Measurements from ENCODE around the gene DENND2C. TPM values are rescaled to one million over a fixed set of nuclear protein-coding genes. Genes with fewer than 3 reads are reported as not detected.

DENND2C gene
- total and polyA plus RNA-seq, 4 experiments from 2014 or later, result 0.45 to 0.78 (median 0.66) TPM

DNA sequence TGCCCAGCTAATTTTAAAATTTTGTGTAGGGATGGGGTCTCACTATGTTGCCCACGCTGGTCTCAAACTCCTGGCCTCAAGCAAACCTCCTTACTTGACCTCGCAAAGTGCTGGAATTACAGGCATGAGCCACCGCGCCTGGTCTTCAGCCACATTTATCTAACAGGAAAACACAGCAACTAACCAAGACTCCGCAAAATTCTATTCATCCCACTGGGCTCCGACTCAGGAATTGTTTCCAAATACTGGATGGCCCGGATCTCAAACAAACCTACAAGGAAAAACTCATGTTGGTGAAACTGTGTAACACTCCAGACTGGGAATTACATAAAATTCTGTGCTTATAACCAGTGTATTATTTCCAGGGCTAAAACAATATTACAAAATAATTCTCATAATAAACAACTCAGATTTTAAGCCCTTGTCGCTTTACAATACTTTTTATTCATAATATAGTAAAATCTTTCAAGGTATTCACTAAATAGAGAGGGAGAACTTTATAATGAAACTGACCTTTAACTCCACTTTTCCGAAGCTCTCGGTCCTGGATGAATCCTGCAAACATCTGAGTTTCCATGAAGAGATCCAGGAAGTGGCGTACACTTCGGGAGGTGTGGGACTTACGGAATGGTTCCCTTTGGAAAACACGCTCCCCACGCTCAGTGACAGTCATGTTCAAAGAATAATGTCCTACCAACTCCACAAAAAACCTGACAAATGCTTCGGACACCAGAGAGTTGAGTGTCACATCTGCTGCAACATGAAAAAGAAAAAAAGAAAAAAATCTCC lies 82.5 kb downstream of the DENND2C start:
- no peak for DNase-seq
- H3K27me3 ChIP-seq (ENCODE audit: insufficient read depth, low read length), result no peaks in the 10 kb centered on the region
- Mint-ChIP-seq H3K4me3 (no peak overlapping the region), H3K4me1 (peaks cover 0 to 4% (median 0%) of the 10 kb centered on the region in 4 donors), H3K27ac (no peak overlapping the region), H3K36me3 (no peaks in the 10 kb centered on the region), H3K27me3 (peaks cover 9 to 13% of the 10 kb centered on the region in 2 donors), H3K9me3 (no peaks in the 10 kb centered on the region)
- ChIA-PET CTCF (ENCODE audit: partially characterized antibody) (no interaction called here), POLR2A (ENCODE audit: partially characterized antibody) (no interaction called here)
- no peaks in the 10 kb centered on the region for H3K36me3 ChIP-seq (ENCODE audit: insufficient read depth, low read length)
- no peak overlapping the region for H3K4me3 ChIP-seq (ENCODE audit: low read length in 2 of 2)
- no peaks in the 10 kb centered on the region for H3K4me1 ChIP-seq (ENCODE audit: insufficient read depth, low read length)
- H3K9me3 ChIP-seq (ENCODE audit: control insufficient read depth in 1 of 2, low read length in 2 of 2), result no peaks in the 10 kb centered on the region
- no peak overlapping the region for H3K27ac ChIP-seq (ENCODE audit: low read depth, low read length)
- intact Hi-C loops (cut with micrococcal nuclease), result loop anchor here (10.0 kb wide), 1 partner anchor 507 kb away; no protein-coding TSS in a partner anchor

- peaks cover 0 to 2% (median 0%) of the 10 kb centered on the region in 8 donors for H3K9me3 Mint-ChIP-seq
- Histone ChIP-seq H3K9me3 (ENCODE audit: control insufficient read depth in 1 of 2, low read length in 2 of 2) (no peaks in the 10 kb centered on the region), H3K27ac (ENCODE audit: low read depth, low read length) (no peak overlapping the region), H3K36me3 (ENCODE audit: insufficient read depth, low read length) (no peaks in the 10 kb centered on the region), H3K27me3 (ENCODE audit: insufficient read depth, low read length) (no peaks in the 10 kb centered on the region), H3K4me1 (ENCODE audit: insufficient read depth, low read length) (peaks cover 6% of the 10 kb centered on the region), H3K4me3 (ENCODE audit: low read length in 2 of 2) (no peak overlapping the region)
- H3K27me3 Mint-ChIP-seq, result peaks cover 9 to 11% of the 10 kb centered on the region in 2 donors
- H3K36me3 Mint-ChIP-seq, result peaks cover 0 to 3% of the 10 kb centered on the region in 2 donors
- intact Hi-C loops (cut with micrococcal nuclease), result loop anchor here (10.0 kb wide), 1 partner anchor 508 kb away; no protein-coding TSS in a partner anchor
- ChIA-PET CTCF (ENCODE audit: partially characterized antibody) (no interaction called here), POLR2A (ENCODE audit: partially characterized antibody) (no interaction called here)
- H3K4me1 Mint-ChIP-seq, result peaks cover 0 to 12% (median 4%) of the 10 kb centered on the region in 4 donors
- no peak for DNase-seq
- H3K4me3 Mint-ChIP-seq, result no peak overlapping the region
- H3K27ac Mint-ChIP-seq, result no peak overlapping the region
Measured at GRCh38 chr1:114586513-114587047, 83.3 kb downstream of the DENND2C start.

DNA sequence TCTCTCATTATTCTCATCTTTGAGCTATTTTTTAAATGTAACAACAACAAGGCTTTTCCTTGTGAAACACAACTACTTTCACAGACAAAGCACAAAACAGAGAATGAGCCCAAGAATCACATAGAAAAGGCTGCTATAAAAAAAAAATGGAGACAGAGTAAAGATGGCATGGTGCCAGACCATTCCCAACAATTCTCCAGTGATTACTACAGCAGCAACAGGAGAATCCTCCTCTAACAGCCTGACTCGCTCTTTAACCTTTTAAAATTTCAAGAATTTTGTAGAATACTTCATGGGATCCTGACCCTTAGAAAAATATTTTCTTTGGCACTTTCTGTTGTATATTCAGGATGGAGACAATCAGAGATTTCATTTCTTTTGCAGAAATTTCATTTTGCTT lies 84.6 kb downstream of the DENND2C start:
- peaks cover 0 to 12% of the 10 kb centered on the region in 2 donors for H3K36me3 Mint-ChIP-seq
- H3K27ac ChIP-seq (ENCODE audit: low read depth, low read length), result no peak overlapping the region
- H3K27me3 Mint-ChIP-seq, result peaks cover 5 to 9% of the 10 kb centered on the region in 2 donors
- intact Hi-C loops (cut with micrococcal nuclease), result loop anchor here (10.0 kb wide), 1 partner anchor 510 kb away; no protein-coding TSS in a partner anchor
- no peak for DNase-seq
- POLR2A ChIA-PET (ENCODE audit: partially characterized antibody), result interaction anchor here (2.0 kb wide), 1 partner anchor 130 kb away, joined by 6 read pairs; no protein-coding TSS in a partner anchor
- H3K36me3 ChIP-seq (ENCODE audit: insufficient read depth, low read length), result no peaks in the 10 kb centered on the region
- no peak overlapping the region for H3K4me3 ChIP-seq (ENCODE audit: low read length in 2 of 2)
- no peaks in the 10 kb centered on the region for H3K9me3 ChIP-seq (ENCODE audit: control insufficient read depth in 1 of 2, low read length in 2 of 2)
- H3K9me3 Mint-ChIP-seq, result peaks cover 0 to 2% (median 0%) of the 10 kb centered on the region in 8 donors
- CTCF ChIA-PET (ENCODE audit: partially characterized antibody), result no interaction called here
- no peak overlapping the region for H3K27ac Mint-ChIP-seq
- H3K4me1 Mint-ChIP-seq, result peaks cover 3 to 20% (median 12%) of the 10 kb centered on the region in 4 donors
- no peaks in the 10 kb centered on the region for H3K27me3 ChIP-seq (ENCODE audit: insufficient read depth, low read length)
- peaks cover 15% of the 10 kb centered on the region for H3K4me1 ChIP-seq (ENCODE audit: insufficient read depth, low read length)
- no peak overlapping the region for H3K4me3 Mint-ChIP-seq

GRCh38 chr1:114581335-114582287 lies 88.2 kb downstream of the DENND2C start, which contains the start of gene BCAS2:
Gene BCAS2 (minus strand): TSS chr1:114581615. CDS start chr1:114581591, 24 bp downstream.
- ChIA-PET POLR2A (ENCODE audit: partially characterized antibody) (interaction anchor here (0.6 to 2.9 kb wide), 12 partner anchors 9 to 1909 kb away, joined by 3 to 39 read pairs (median 3); partner anchors contain the start of genes CSDE1, DENND2C, NRAS and RSBN1), CTCF (ENCODE audit: partially characterized antibody) (interaction anchor here (0.8 to 2.6 kb wide), 5 partner anchors 71 to 235 kb away, joined by 3 to 11 read pairs (median 4); partner anchors contain the start of genes SIKE1 and TRIM33)
- peaks cover 0 to 2% (median 0%) of the 10 kb centered on the region in 8 donors for H3K9me3 Mint-ChIP-seq
- Histone ChIP-seq H3K4me3 (ENCODE audit: low read length in 2 of 2) (peak within 1 kb of the TSS; percentile 76 to 80), H3K9me3 (ENCODE audit: control insufficient read depth in 1 of 2, low read length in 2 of 2) (no peaks in the 10 kb centered on the region), H3K27me3 (ENCODE audit: insufficient read depth, low read length) (no peaks in the 10 kb centered on the region), H3K4me1 (ENCODE audit: insufficient read depth, low read length) (peaks cover 30% of the 10 kb centered on the region), H3K27ac (ENCODE audit: low read depth, low read length) (peak within 1 kb of the TSS; percentile 90), H3K36me3 (ENCODE audit: insufficient read depth, low read length) (peaks cover 9% of the 10 kb centered on the region)
- H3K27me3 Mint-ChIP-seq, result peaks cover 0 to 1% of the 10 kb centered on the region in 2 donors
- intact Hi-C loops (cut with micrococcal nuclease), result loop anchor here (1.0 to 10.0 kb wide), 13 partner anchors 70 to 1963 kb away; partner anchors contain the start of genes CAPZA1, CSDE1, DENND2C and LRIG2
- H3K4me1 Mint-ChIP-seq, result peaks cover 14 to 42% (median 27%) of the 10 kb centered on the region in 4 donors
- H3K4me3 Mint-ChIP-seq, result peak within 1 kb of the TSS; percentile 95 to 99 (median 96)
- DNase-seq, result peak; percentile 93 to 98 (median 97)
- H3K27ac Mint-ChIP-seq, result peak within 1 kb of the TSS; percentile 92 to 100 (median 99)
- H3K36me3 Mint-ChIP-seq, result peaks cover 18 to 37% of the 10 kb centered on the region in 2 donors

DNA sequence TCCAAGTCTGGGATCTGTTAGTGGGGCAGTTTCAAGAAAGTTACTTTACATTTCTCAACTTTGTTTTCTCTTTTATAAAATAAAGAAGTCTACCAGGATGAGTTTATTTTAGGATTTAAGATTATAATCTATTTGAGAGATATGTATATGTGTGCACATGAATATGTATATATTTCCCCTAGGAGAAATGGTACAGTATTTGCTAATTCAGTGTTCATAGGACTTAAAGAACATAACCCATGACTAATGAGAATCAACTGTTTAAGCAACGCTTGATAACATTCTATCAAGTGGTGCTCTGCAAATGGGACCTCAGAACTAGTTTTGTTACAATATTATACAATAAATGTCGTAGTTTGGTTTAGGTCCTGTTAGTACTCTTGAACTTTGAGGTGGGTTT lies 95.5 kb downstream of the DENND2C start:
- CTCF ChIA-PET (ENCODE audit: partially characterized antibody), result interaction anchor here (1.0 to 1.5 kb wide), 2 partner anchors 168 to 227 kb away, joined by 3 to 4 read pairs; no protein-coding TSS in a partner anchor
- POLR2A ChIA-PET (ENCODE audit: partially characterized antibody), result interaction anchor here (1.2 kb wide), 1 partner anchor 10 kb away, joined by 3 read pairs; no protein-coding TSS in a partner anchor
- H3K9me3 Mint-ChIP-seq, result peaks cover 0 to 2% (median 0%) of the 10 kb centered on the region in 8 donors
- Histone ChIP-seq H3K27ac (ENCODE audit: low read depth, low read length) (no peak overlapping the region), H3K36me3 (ENCODE audit: insufficient read depth, low read length) (peaks cover 48% of the 10 kb centered on the region), H3K27me3 (ENCODE audit: insufficient read depth, low read length) (no peaks in the 10 kb centered on the region), H3K9me3 (ENCODE audit: control insufficient read depth in 1 of 2, low read length in 2 of 2) (no peaks in the 10 kb centered on the region), H3K4me3 (ENCODE audit: low read length in 2 of 2) (no peak overlapping the region), H3K4me1 (ENCODE audit: insufficient read depth, low read length) (peaks cover 9% of the 10 kb centered on the region)
- H3K4me3 Mint-ChIP-seq, result no peak overlapping the region
- no peak overlapping the region for H3K27ac Mint-ChIP-seq
- no peak for DNase-seq
- H3K27me3 Mint-ChIP-seq, result no peaks in the 10 kb centered on the region
- peaks cover 63 to 81% of the 10 kb centered on the region in 2 donors for H3K36me3 Mint-ChIP-seq
- peaks cover 12 to 18% (median 15%) of the 10 kb centered on the region in 4 donors for H3K4me1 Mint-ChIP-seq
- intact Hi-C loops (cut with micrococcal nuclease), result no loop called here

DNA sequence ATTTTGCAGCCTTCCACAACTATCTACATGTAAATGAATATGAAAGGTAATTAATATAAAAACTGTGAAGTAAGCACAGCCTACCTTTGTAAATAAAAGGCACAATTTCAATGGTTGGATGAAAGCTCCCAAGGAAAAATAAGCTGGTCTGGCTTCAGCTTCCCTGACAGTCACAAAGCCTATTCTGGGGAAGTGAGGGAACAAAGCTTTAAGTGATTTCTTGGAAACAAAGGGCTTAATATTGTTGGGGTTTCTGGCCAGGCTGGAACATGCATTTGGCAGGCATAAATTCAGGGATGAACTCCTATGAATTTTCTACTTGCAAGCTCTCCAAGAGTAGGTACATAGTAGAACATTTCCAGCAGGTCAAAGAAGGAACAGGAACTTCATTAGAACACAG lies 105.7 kb downstream of the DENND2C start:
- Histone ChIP-seq H3K4me1 (ENCODE audit: insufficient read depth, low read length) (no peaks in the 10 kb centered on the region), H3K36me3 (ENCODE audit: insufficient read depth, low read length) (peaks cover 21% of the 10 kb centered on the region), H3K9me3 (ENCODE audit: control insufficient read depth in 1 of 2, low read length in 2 of 2) (no peaks in the 10 kb centered on the region), H3K27me3 (ENCODE audit: insufficient read depth, low read length) (no peaks in the 10 kb centered on the region), H3K4me3 (ENCODE audit: low read length in 2 of 2) (no peak overlapping the region), H3K27ac (ENCODE audit: low read depth, low read length) (no peak overlapping the region)
- H3K9me3 Mint-ChIP-seq, result peaks cover 0 to 7% (median 0%) of the 10 kb centered on the region in 8 donors
- no peak overlapping the region for H3K27ac Mint-ChIP-seq
- H3K4me3 Mint-ChIP-seq, result no peak overlapping the region
- ChIA-PET POLR2A (ENCODE audit: partially characterized antibody) (interaction anchor here (0.7 to 1.3 kb wide), 3 partner anchors 10 to 53 kb away, joined by 3 to 4 read pairs (median 3); partner anchors contain the start of genes BCAS2 and TRIM33), CTCF (ENCODE audit: partially characterized antibody) (no interaction called here)
- DNase-seq, result no peak
- intact Hi-C loops (cut with micrococcal nuclease), result no loop called here
- H3K36me3 Mint-ChIP-seq, result peaks cover 44% of the 10 kb centered on the region in 2 donors
- no peaks in the 10 kb centered on the region for H3K4me1 Mint-ChIP-seq
- H3K27me3 Mint-ChIP-seq, result no peaks in the 10 kb centered on the region

Measured in CD4-positive, alpha-beta memory T cell (primary cell).